Prostate gland (tissue), 2 donors: Measurements from ENCODE around the gene SH3GLB1. TPM values are rescaled to one million over a fixed set of nuclear protein-coding genes. Genes with fewer than 3 reads are reported as not detected.

Experiments used
- DNase-seq: peaks from one replicate; pipeline ENCODE4 v3.0.0-alpha.2; 2019; ENCODE audit warnings: low spot score
- H3K27ac ChIP-seq, 2 donors: fragments of 200-600 bp; sonication (generic); 2 replicates each; pipeline ENCODE4 v1.5.1; 2017 to 2019
- H3K27me3 ChIP-seq: fragments of 200-600 bp; sonication (generic); replicated peaks from 2 replicates; pipeline ENCODE4 v1.5.1; 2019; ENCODE audit not compliant: insufficient read depth
- H3K36me3 ChIP-seq, 2 donors: fragments of 200-600 bp; sonication (generic); 1 replicate in 1 of 2; 2 replicates in 1 of 2; pipeline versions ENCODE4 v1.5.1 to v1.8.1; 2017 to 2019
- H3K4me1 ChIP-seq: fragments of 200-600 bp; sonication (generic); replicated peaks from 2 replicates; pipeline ENCODE4 v1.5.1; 2019
- H3K4me3 ChIP-seq, 2 donors: fragments of 200-600 bp; sonication (generic); 2 replicates each; pipeline ENCODE4 v1.5.1; 2017 to 2019
- H3K9me3 ChIP-seq: fragments of 200-600 bp; sonication (generic); 2 replicates; pipeline ENCODE4 v1.5.1; 2017
- CTCF ChIP-seq, 4 experiments: fragments of 200-600 bp in 2 of 4; fragments of 450-650 bp in 2 of 4; sonication (generic) in 2 of 4; IDR thresholded peaks; 1 replicate in 3 of 4; 2 replicates in 1 of 4; pipeline ENCODE4 v1.5.1; 2016 to 2019; ENCODE audit warnings: antibody characterized with exemption in 4 of 4, mild to moderate bottlenecking in 2 of 4, moderate library complexity in 2 of 4
- POLR2A ChIP-seq: fragments of 450-650 bp; IDR thresholded peaks from one replicate; pipeline ENCODE4 v1.6.1; 2016; ENCODE audit warnings: antibody characterized with exemption, mild to moderate bottlenecking
- POLR2AphosphoS5 ChIP-seq: sonication (generic); formaldehyde crosslinking; IDR thresholded peaks from one replicate; pipeline ENCODE4 v1.6.1; 2017; ENCODE audit warnings: antibody characterized with exemption
- WGBS: methylation state at CpG from one replicate; pipeline ENCODE4 v1.1.5; 2018; 5-methylcytosine and 5-hydroxymethylcytosine counted together
- intact Hi-C: fragments of 100-400 bp; cut with DNase I; formaldehyde crosslinking; loops from one replicate; pipeline ENCODE4 v1.14.2; 2022
- total RNA-seq, 2 donors: library from RNA; depleted of rRNA; stranded (reverse); fragments of >200 nt; gene quantifications; one replicate each; pipeline ENCODE4 v1.1.0, GENCODE V29; 2016

Gene SH3GLB1
- total RNA-seq, 2 donors from 2014 or later, result 26.9 to 44.0 TPM

- Histone ChIP-seq H3K27ac (no peak overlapping the region), H3K4me1 (no peaks in the 10 kb centered on the region), H3K9me3 (no peaks in the 10 kb centered on the region), H3K36me3 (no peaks in the 10 kb centered on the region), H3K4me3 (no peak overlapping the region), H3K27me3 (no peaks in the 10 kb centered on the region)
- no peak for TF ChIP-seq CTCF (IDR thresholded peaks at IDR 0.05)
- TF ChIP-seq POLR2A, result no peak
- TF ChIP-seq POLR2AphosphoS5, result no peak
- intact Hi-C loops, result loop anchor here (10.0 kb wide), 1 partner anchor 69 kb away; the partner anchor contains the start of gene SH3GLB1
- DNase-seq, result no peak
- WGBS, result 47% methylated on average over 5 of the region's 5 CpGs
These were observed 69.2 kb downstream of the SH3GLB1 start for GRCh38 chr1:86773341-86774288.

GRCh38 chr1:86774305-86775295, 70.2 kb downstream of the SH3GLB1 start:
- Histone ChIP-seq H3K4me1 (no peaks in the 10 kb centered on the region), H3K36me3 (no peaks in the 10 kb centered on the region), H3K4me3 (no peak overlapping the region), H3K27me3 (no peaks in the 10 kb centered on the region), H3K27ac (peak overlapping the region in 1 of 2 donors; percentile 11), H3K9me3 (no peaks in the 10 kb centered on the region)
- intact Hi-C loops, result loop anchor here (10.0 kb wide), 1 partner anchor 70 kb away; the partner anchor contains the start of gene SH3GLB1
- TF ChIP-seq CTCF (IDR thresholded peaks at IDR 0.05) (no peak), POLR2A (no peak), POLR2AphosphoS5 (no peak)
- no peak for DNase-seq
- 16% methylated on average over 11 of the region's 11 CpGs for WGBS

- Histone ChIP-seq H3K4me3 (no peak overlapping the region), H3K36me3 (no peaks in the 10 kb centered on the region), H3K27me3 (no peaks in the 10 kb centered on the region), H3K4me1 (no peaks in the 10 kb centered on the region), H3K9me3 (no peaks in the 10 kb centered on the region), H3K27ac (no peak overlapping the region)
- WGBS, result 58% methylated on average over 1 of the region's 1 CpG
- TF ChIP-seq POLR2A (no peak), CTCF (IDR thresholded peaks at IDR 0.05) (no peak), POLR2AphosphoS5 (no peak)
- DNase-seq, result no peak
- intact Hi-C loops, result loop anchor here (10.0 kb wide), 1 partner anchor 71 kb away; the partner anchor contains the start of gene SH3GLB1
These were observed 71.0 kb downstream of the SH3GLB1 start for GRCh38 chr1:86775395-86775794.

- WGBS, result 98% methylated on average over 2 of the region's 2 CpGs
- no peak for DNase-seq
- no peaks in the 10 kb centered on the region for H3K9me3 ChIP-seq
- no peak overlapping the region for H3K27ac ChIP-seq
- intact Hi-C loops, result loop anchor here (10.0 kb wide), 1 partner anchor 71 kb away; the partner anchor contains the start of gene SH3GLB1
- no peaks in the 10 kb centered on the region for H3K36me3 ChIP-seq
- no peak for TF ChIP-seq POLR2AphosphoS5
- TF ChIP-seq POLR2A, result no peak
- TF ChIP-seq CTCF (IDR thresholded peaks at IDR 0.05), result no peak
- no peaks in the 10 kb centered on the region for H3K27me3 ChIP-seq
- H3K4me1 ChIP-seq, result no peaks in the 10 kb centered on the region
- no peak overlapping the region for H3K4me3 ChIP-seq
These were observed 71.7 kb downstream of the SH3GLB1 start for GRCh38 chr1:86776108-86776507.
